Body of pancreas (tissue), 4 donors: ENCODE results near the gene PFKFB2. TPM values are rescaled to one million over a fixed set of nuclear protein-coding genes. Genes with fewer than 3 reads are reported as not detected.

ENCODE experiments used
- ATAC-seq: fragments of 150-250 bp; one replicate; pipeline ENCODE4 v1.9.1; 2016
- DNase-seq, 4 donors: peaks; one replicate each; pipeline ENCODE4 v3.0.0-alpha.2; 2019
- H3K27ac ChIP-seq, 4 donors: fragments of 200-600 bp; sonication (generic); 1 replicate in 3 of 4; 2 replicates in 1 of 4; pipeline versions ENCODE4 v1.5.1 to v1.6.1; 2016 to 2019; ENCODE audit warnings: mild to moderate bottlenecking in 1 of 4, mixed read lengths in 1 of 4, moderate library complexity in 1 of 4
- H3K27me3 ChIP-seq, 2 donors: fragments of 200-600 bp; sonication (generic); one replicate each; pipeline ENCODE4 v1.6.0; 2016; ENCODE audit warnings: mild to moderate bottlenecking in 1 of 2
- H3K36me3 ChIP-seq, 2 donors: fragments of 200-600 bp; sonication (generic); replicated peaks in 1 of 2; 2 replicates each; pipeline ENCODE4 v1.5.1; 2016; ENCODE audit warnings: low read depth in 2 of 2; ENCODE audit not compliant: insufficient read depth in 1 of 2
- H3K4me1 ChIP-seq: fragments of 200-600 bp; sonication (generic); one replicate; pipeline ENCODE4 v1.6.0; 2016
- H3K4me3 ChIP-seq, 2 donors: fragments of 200-600 bp; sonication (generic); 1 replicate in 1 of 2; 2 replicates in 1 of 2; pipeline ENCODE4 v1.5.1; 2016 to 2019
- H3K9me3 ChIP-seq, 3 donors: fragments of 200-600 bp; sonication (generic); 1 replicate in 2 of 3; 2 replicates in 1 of 3; pipeline ENCODE4 v1.5.1; 2016
- CTCF ChIP-seq, 7 experiments: fragments of 450-650 bp in 4 of 7; fragments of 200-600 bp in 3 of 7; sonication (generic) in 3 of 7; IDR thresholded peaks; one replicate each; pipeline ENCODE4 v1.5.1; 2016 to 2019; ENCODE audit warnings: antibody characterized with exemption in 7 of 7
- POLR2A ChIP-seq, 3 donors: fragments of 450-650 bp; IDR thresholded peaks; one replicate each; pipeline ENCODE4 v1.6.1; 2016; ENCODE audit warnings: antibody characterized with exemption in 3 of 3, mild to moderate bottlenecking in 2 of 3
- WGBS, 2 donors: methylation state at CpG; one replicate each; pipeline ENCODE4 v1.1.5; 2017; 5-methylcytosine and 5-hydroxymethylcytosine counted together
- intact Hi-C: fragments of 100-400 bp; cut with DNase I; formaldehyde crosslinking; loops from one replicate; pipeline ENCODE4 v1.15.1; 2023
- total RNA-seq, 2 donors: library from RNA; depleted of rRNA; stranded (reverse); fragments of >200 nt; gene quantifications; one replicate each; pipeline ENCODE4 v1.1.0, GENCODE V29; 2016

PFKFB2 gene
- total RNA-seq, 2 donors from 2014 or later: 4.9 to 9.3 TPM

- Histone ChIP-seq H3K4me1 (peaks cover 75% of the 10 kb centered on the region), H3K36me3 (peaks cover 0 to 4% of the 10 kb centered on the region in 2 donors), H3K4me3 (no peak overlapping the region), H3K27ac (peak overlapping the region in 3 of 4 donors; percentile 19 to 42 (median 38)), H3K9me3 (no peaks in the 10 kb centered on the region), H3K27me3 (no peaks in the 10 kb centered on the region)
- 67 to 75% methylated on average over 7 to 8 of the region's 8 CpGs for WGBS, 2 donors
- ATAC-seq (no peak), DNase-seq (no peak)
- TF ChIP-seq POLR2A (IDR thresholded peaks at IDR 0.05) (no peak), CTCF (IDR thresholded peaks at IDR 0.05) (no peak)
- intact Hi-C loops: no loop called here
Observed at GRCh38 chr1:207021139-207021861, 31.8 kb upstream of the PFKFB2 start.

- H3K27ac ChIP-seq: peak overlapping the region in 3 of 4 donors; percentile 19 to 42 (median 38)
- intact Hi-C loops: no loop called here
- H3K27me3 ChIP-seq: no peaks in the 10 kb centered on the region
- no peak for DNase-seq
- ATAC-seq: no peak
- H3K9me3 ChIP-seq: no peaks in the 10 kb centered on the region
- no peak overlapping the region for H3K4me3 ChIP-seq
- peaks cover 83% of the 10 kb centered on the region for H3K4me1 ChIP-seq
- WGBS, 2 donors: 79 to 86% methylated on average over 5 to 15 of the region's 15 CpGs
- no peak for TF ChIP-seq CTCF (IDR thresholded peaks at IDR 0.05)
- no peak for TF ChIP-seq POLR2A (IDR thresholded peaks at IDR 0.05)
- H3K36me3 ChIP-seq: peaks cover 0 to 4% of the 10 kb centered on the region in 2 donors
Observed at GRCh38 chr1:207021876-207022596, 31.0 kb upstream of the PFKFB2 start.

GRCh38 chr1:207022996-207023679, 29.9 kb upstream of the PFKFB2 start:
- Histone ChIP-seq H3K4me1 (peaks cover 86% of the 10 kb centered on the region), H3K36me3 (peaks cover 0 to 4% of the 10 kb centered on the region in 2 donors), H3K27me3 (no peaks in the 10 kb centered on the region), H3K27ac (peak overlapping the region in 3 of 4 donors; percentile 38 to 92 (median 91)), H3K4me3 (no peak overlapping the region), H3K9me3 (no peaks in the 10 kb centered on the region)
- intact Hi-C loops: no loop called here
- WGBS, 2 donors: 65 to 84% methylated on average over 6 to 8 of the region's 8 CpGs
- TF ChIP-seq POLR2A (IDR thresholded peaks at IDR 0.05) (no peak), CTCF (IDR thresholded peaks at IDR 0.05) (no peak)
- ATAC-seq: no peak
- DNase-seq: no peak

- H3K4me3 ChIP-seq: no peak overlapping the region
- H3K4me1 ChIP-seq: peaks cover 87% of the 10 kb centered on the region
- H3K27me3 ChIP-seq: no peaks in the 10 kb centered on the region
- ATAC-seq: no peak
- no peak for DNase-seq
- intact Hi-C loops: no loop called here
- peaks cover 0 to 4% of the 10 kb centered on the region in 2 donors for H3K36me3 ChIP-seq
- peak overlapping the region; percentile 90 to 92 (median 90) for H3K27ac ChIP-seq
- 42 to 53% methylated on average over 17 to 18 of the region's 18 CpGs for WGBS, 2 donors
- TF ChIP-seq POLR2A (IDR thresholded peaks at IDR 0.05) (no peak), CTCF (IDR thresholded peaks at IDR 0.05) (no peak)
- no peaks in the 10 kb centered on the region for H3K9me3 ChIP-seq
Observed at GRCh38 chr1:207024202-207025145, 28.6 kb upstream of the PFKFB2 start.
